Cardiac muscle cell (in vitro differentiated cells and primary cell): ENCODE measurements around the gene SLC27A5. TPM values are rescaled to one million over a fixed set of nuclear protein-coding genes. Genes with fewer than 3 reads are reported as not detected.
"Not testable (repeated sequence)": the region's sequence is repeated elsewhere in the genome, so short reads cannot be mapped to it uniquely, and the experiment has no call there.

Experiments used
- DNase-seq, 2 donors: peaks; one replicate each; pipeline versions ENCODE4 v3.0.0 to v3.0.0-alpha.2; 2010 to 2017; ENCODE audit warnings: low read depth in 1 of 2, low spot score in 1 of 2
- H3K27ac ChIP-seq: fragments of 200-600 bp; sonication (generic); 2 replicates; pipeline ENCODE4 v1.5.1; 2016
- H3K27me3 ChIP-seq: fragments of 200-600 bp; sonication (generic); 2 replicates; pipeline ENCODE4 v1.6.0; 2016; ENCODE audit warnings: control low read depth
- H3K36me3 ChIP-seq: fragments of 200-600 bp; sonication (generic); 2 replicates; pipeline ENCODE4 v1.5.1; 2016; ENCODE audit warnings: control low read depth
- H3K4me1 ChIP-seq: fragments of 200-600 bp; sonication (generic); 2 replicates; pipeline ENCODE4 v1.8.1; 2017; ENCODE audit warnings: low read depth, mild to moderate bottlenecking, mixed run types
- H3K4me3 ChIP-seq: fragments of 200-600 bp; sonication (generic); 2 replicates; pipeline ENCODE4 v1.5.1; 2016; ENCODE audit warnings: mild to moderate bottlenecking
- H3K9me3 ChIP-seq: fragments of 200-600 bp; sonication (generic); 2 replicates; pipeline ENCODE4 v1.5.1; 2017; ENCODE audit warnings: low read depth, mild to moderate bottlenecking, control low read depth
- CTCF ChIP-seq: IDR thresholded peaks from 2 replicates; pipeline ENCODE4 v1.5.1; 2012; ENCODE audit warnings: low read depth, mild to moderate bottlenecking, low read length
- polyA plus RNA-seq: library from polyadenylated mRNA; unstranded; fragments of >200 nt; fragmentation: Nextera tagmentation; extraction: Ambion mirVana; gene quantifications from 2 replicates; pipeline ENCODE4 v1.2.1, GENCODE V29; 2016
- total RNA-seq: library from RNA; depleted of rRNA; stranded (reverse); fragments of >200 nt; gene quantifications from 2 replicates; pipeline ENCODE4 v1.2.3, GENCODE V29; 2016

The SLC27A5 gene
- total and polyA plus RNA-seq, 2 experiments from 2014 or later: 22.5 to 23.9 TPM

DNA sequence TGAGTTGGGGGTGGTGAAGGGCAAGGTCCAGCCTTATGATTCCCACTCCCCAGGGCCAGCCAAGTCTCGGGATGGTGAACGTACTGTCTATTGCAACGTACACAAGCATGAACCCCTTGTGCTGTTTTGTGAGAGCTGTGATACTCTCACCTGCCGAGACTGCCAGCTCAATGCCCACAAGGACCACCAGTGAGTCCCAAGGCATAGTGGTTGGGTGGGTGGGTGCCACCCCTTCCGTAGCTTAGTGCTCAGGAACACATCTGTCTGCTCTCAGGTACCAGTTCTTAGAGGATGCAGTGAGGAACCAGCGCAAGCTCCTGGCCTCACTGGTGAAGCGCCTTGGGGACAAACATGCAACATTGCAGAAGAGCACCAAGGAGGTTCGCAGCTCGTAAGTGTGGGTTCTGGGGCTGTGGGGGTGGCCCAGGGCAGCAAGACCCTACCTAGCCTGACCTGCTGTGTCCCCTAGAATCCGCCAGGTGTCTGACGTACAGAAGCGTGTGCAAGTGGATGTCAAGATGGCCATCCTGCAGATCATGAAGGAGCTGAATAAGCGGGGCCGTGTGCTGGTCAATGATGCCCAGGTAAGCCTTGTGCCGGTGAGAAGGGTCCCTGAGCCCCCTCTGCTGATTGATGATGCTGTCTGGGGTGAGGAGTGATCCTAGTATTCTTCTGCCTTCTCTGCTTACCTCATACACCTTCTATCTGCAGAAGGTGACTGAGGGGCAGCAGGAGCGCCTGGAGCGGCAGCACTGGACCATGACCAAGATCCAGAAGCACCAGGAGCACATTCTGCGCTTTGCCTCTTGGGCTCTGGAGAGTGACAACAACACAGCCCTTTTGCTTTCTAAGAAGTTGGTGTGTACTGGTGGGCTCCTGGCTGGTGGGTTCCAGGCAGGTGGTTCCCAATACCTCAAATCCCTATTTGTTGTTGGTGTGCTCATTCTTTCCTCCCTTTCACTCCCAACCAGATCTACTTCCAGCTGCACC, 35.8 kb upstream of the SLC27A5 start:
- peaks cover 4% of the 10 kb centered on the region for H3K27me3 ChIP-seq
- DNase-seq: no peak
- no peak for TF ChIP-seq CTCF
- no peak overlapping the region for H3K27ac ChIP-seq
- peaks cover 47% of the 10 kb centered on the region for H3K36me3 ChIP-seq
- H3K4me3 ChIP-seq: no peak overlapping the region
- peaks cover 12% of the 10 kb centered on the region for H3K4me1 ChIP-seq
- no peaks in the 10 kb centered on the region for H3K9me3 ChIP-seq

GRCh38 chr19:58546019-58546530, 34.3 kb upstream of the SLC27A5 start:
- Histone ChIP-seq H3K4me3 (peak overlapping the region; percentile 84), H3K27me3 (peaks cover 15% of the 10 kb centered on the region), H3K36me3 (peaks cover 39% of the 10 kb centered on the region), H3K4me1 (peaks cover 12% of the 10 kb centered on the region), H3K27ac (peak overlapping the region; percentile 42), H3K9me3 (no peaks in the 10 kb centered on the region)
- no peak for DNase-seq
- TF ChIP-seq CTCF: no peak

DNA sequence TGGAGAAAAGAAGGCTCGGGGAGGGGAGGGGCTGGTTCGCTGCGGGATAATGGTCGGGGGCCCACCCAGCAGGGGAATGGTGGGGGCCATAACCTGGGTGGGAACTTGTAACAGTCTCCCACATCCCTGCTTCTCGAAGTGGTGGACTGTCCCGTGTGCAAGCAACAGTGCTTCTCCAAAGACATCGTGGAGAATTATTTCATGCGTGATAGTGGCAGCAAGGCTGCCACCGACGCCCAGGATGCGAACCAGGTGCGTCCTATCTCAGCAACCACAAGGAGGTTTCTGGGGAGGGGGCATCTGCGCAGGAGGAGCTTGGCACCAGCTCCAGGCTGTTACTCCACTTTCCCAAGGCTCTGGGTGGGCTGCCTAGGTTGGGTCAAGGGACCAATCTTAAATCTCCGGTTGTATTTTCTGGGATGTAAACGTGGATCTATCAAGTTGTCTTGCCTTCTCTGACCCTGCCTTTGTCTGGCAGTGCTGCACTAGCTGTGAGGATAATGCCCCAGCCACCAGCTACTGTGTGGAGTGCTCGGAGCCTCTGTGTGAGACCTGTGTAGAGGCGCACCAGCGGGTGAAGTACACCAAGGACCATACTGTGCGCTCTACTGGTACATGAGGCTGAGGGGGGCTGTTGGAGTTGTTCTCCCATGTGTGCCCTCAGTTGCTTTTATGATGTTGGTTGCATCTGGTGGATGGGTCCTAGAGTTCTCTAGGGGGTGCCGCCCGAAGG, 33.7 kb upstream of the SLC27A5 start:
- Histone ChIP-seq H3K9me3 (no peaks in the 10 kb centered on the region), H3K36me3 (peaks cover 33% of the 10 kb centered on the region), H3K27ac (peak overlapping the region; percentile 90), H3K27me3 (peaks cover 17% of the 10 kb centered on the region), H3K4me3 (peak overlapping the region; percentile 84), H3K4me1 (peaks cover 12% of the 10 kb centered on the region)
- no peak for TF ChIP-seq CTCF
- DNase-seq: no peak

- H3K9me3 ChIP-seq: no peaks in the 10 kb centered on the region
- H3K4me3 ChIP-seq: peak overlapping the region; percentile 84
- DNase-seq: peak; percentile 66 to 76
- no peak for TF ChIP-seq CTCF
- H3K36me3 ChIP-seq: peaks cover 27% of the 10 kb centered on the region
- peak overlapping the region; percentile 90 for H3K27ac ChIP-seq
- H3K27me3 ChIP-seq: peaks cover 20% of the 10 kb centered on the region
- H3K4me1 ChIP-seq: peaks cover 12% of the 10 kb centered on the region
Observed at GRCh38 chr19:58544591-58545285, 32.9 kb upstream of the SLC27A5 start.

- H3K4me3 ChIP-seq: peak within 1 kb of the TSS; percentile 84
- TF ChIP-seq CTCF: no peak
- H3K9me3 ChIP-seq: no peaks in the 10 kb centered on the region
- peaks cover 20% of the 10 kb centered on the region for H3K36me3 ChIP-seq
- peaks cover 26% of the 10 kb centered on the region for H3K27me3 ChIP-seq
- peaks cover 12% of the 10 kb centered on the region for H3K4me1 ChIP-seq
- peak within 1 kb of the TSS; percentile 90 for H3K27ac ChIP-seq
- peak; percentile 98 to 100 for DNase-seq
Observed at GRCh38 chr19:58543826-58544590, 32.2 kb upstream of the SLC27A5 start, which contains the start of gene TRIM28. TRIM28 (plus strand) TSS chr19:58544064; CDS start chr19:58544758, 694 bp downstream.

- not testable (repeated sequence) for H3K4me3 ChIP-seq
Observed at GRCh38 chr19:58542641-58543372, 31.0 kb upstream of the SLC27A5 start.

GRCh38 chr19:58539169-58539559, 27.4 kb upstream of the SLC27A5 start:
- not testable (repeated sequence) for DNase-seq, H3K27ac ChIP-seq, H3K36me3 ChIP-seq, H3K4me3 ChIP-seq, H3K4me1 ChIP-seq, H3K9me3 ChIP-seq
- H3K27me3 ChIP-seq: peaks cover 26% of the 10 kb centered on the region

More at GRCh38 chr19:58542641-58543372, 31.0 kb upstream of the SLC27A5 start:
- H3K27ac ChIP-seq: peak overlapping the region; percentile 90
- peaks cover 14% of the 10 kb centered on the region for H3K4me1 ChIP-seq
- DNase-seq, H3K36me3 ChIP-seq, H3K9me3 ChIP-seq: not testable (repeated sequence)
- H3K27me3 ChIP-seq: peaks cover 26% of the 10 kb centered on the region
